Measurements from ENCODE around the gene ITPA.

- TF ChIP-seq CTCF (conservative IDR thresholded peaks at IDR 0.05; ENCODE audit: low read depth, low read length) = no peak
- TF ChIP-seq EZH2 (IDR thresholded peaks at IDR 0.05; ENCODE audit: low read length, unreplicated experiment) = no peak
- TF ChIP-seq EZH2phosphoT487 (IDR thresholded peaks at IDR 0.05; ENCODE audit: borderline replicate concordance, low read length) = no peak
Observed at GRCh38 chr20:3244613-3245012, 35.3 kb downstream of the ITPA start.

Measured in PC-3 (cell line).